NOMO-1 (cell line): Measurements from ENCODE around the gene TCIRG1.

ENCODE experiments used
- DNase-seq, 2 experiments: peaks; one replicate each; lab custom pipeline; 2025; ENCODE audit not compliant: unreplicated experiment in 2 of 2; lab: John Stamatoyannopoulos, UW

Gene TCIRG1

GRCh38 chr11:68036141-68036716, 2.6 kb upstream of the TCIRG1 start:
- DNase-seq: peak in 1 of 2 experiments; percentile 25

DNA sequence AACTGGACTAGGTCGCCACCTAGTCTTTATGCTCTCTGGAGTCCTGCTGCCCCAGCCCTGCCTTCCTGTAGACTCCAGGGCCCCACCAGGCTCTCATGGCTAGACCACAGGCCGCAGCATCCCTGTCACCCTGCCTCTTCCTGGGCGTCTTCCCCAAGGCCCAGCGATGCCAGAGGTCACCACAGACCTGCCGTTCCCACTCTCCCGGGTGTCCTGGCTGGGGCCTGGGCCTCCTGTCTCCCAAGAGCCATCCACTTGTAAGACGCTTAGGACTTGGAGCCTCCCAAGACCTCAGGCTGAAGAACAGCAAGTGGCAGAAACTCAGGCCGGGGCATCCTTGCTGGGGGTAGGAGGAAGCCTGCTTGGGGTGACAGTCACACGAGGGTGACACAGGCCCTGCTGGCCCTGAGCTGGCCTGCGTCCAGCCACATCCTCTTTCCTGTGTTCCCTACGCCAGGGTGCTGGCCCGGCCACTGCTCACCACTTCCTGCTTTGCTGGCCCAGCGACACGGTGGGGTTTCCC, 2.0 kb upstream of the TCIRG1 start:
- peak; percentile 43 to 52 for DNase-seq

GRCh38 chr11:68037411-68038225, 1.2 kb upstream of the TCIRG1 start:
- DNase-seq: no peak

- DNase-seq: no peak
These were observed 553 bp upstream of the TCIRG1 start for GRCh38 chr11:68038226-68038717.

GRCh38 chr11:68039526-68040086, 781 bp downstream of the TCIRG1 start:
- no peak for DNase-seq

DNA sequence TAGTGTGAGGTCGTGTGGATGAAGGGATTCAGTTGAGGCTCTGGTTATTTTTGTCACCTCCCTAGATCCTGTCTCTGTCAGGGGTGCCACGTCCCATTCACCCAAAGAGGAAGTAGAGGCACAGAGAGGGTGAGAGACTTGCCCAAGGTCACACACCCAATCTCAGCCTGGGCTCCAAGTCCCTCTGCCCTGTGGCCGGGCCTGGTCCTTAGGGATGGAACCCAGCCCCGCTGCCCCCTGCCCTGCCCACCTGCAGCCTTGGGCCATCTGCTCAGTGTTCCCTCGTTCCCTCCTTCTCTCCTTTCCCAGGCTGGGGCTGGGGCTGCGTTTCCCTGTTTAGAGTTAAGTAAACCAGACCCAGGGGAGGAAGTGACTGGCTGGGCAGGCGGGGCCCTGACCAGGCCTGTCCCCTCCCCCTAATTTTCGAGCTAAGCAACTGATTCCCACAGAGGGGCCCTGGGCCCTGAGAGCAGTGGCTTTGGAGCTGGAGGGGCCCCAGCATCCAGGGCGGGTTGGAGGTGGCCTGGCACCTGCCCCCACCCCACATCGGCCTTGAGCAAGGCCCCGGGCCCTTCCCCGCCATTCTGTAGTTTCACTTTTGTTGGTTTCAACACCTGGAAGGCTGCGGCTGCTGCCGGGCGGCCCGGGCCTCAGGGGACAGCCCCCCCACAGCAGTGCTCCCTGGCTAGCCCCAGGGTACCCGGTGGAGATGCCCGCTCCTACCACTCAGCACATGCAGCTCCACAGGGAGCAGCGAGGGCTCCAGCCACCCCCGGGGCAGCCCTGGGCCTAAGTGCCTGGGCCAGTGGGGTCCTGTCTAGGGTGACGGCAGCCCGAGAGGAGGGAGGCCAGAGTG, 1.5 kb downstream of the TCIRG1 start:
- DNase-seq: peak; percentile 82 to 86

GRCh38 chr11:68040957-68041591, 2.2 kb downstream of the TCIRG1 start:
- DNase-seq: no peak

DNA sequence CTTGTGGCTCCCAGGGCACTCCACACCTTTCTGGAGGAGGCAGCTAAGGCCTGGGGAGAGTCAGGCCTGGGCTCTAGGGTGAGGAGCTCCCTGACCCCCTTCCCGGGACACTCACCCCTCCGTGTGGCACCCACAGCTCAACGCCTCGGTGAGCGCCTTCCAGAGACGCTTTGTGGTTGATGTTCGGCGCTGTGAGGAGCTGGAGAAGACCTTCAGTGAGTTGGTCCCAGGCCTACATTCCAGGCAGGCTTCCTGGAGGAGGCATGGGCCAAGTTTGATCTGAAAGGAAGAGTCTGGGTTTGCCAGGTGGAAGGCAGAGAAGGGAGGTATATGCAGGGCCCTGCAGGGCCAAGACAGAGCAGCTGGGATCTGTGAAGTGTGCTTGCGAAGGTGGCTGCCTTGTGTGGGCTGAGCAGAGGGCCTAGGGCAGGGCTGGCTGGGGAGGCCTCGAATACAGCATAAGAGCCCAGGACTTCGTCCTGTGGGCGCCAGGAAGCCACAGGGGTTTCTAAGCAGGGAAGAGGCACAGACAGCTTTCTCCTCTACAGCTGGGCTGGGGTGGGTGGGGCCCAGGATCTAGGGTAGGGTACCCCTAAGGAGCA, 2.9 kb downstream of the TCIRG1 start:
- DNase-seq: no peak

DNA sequence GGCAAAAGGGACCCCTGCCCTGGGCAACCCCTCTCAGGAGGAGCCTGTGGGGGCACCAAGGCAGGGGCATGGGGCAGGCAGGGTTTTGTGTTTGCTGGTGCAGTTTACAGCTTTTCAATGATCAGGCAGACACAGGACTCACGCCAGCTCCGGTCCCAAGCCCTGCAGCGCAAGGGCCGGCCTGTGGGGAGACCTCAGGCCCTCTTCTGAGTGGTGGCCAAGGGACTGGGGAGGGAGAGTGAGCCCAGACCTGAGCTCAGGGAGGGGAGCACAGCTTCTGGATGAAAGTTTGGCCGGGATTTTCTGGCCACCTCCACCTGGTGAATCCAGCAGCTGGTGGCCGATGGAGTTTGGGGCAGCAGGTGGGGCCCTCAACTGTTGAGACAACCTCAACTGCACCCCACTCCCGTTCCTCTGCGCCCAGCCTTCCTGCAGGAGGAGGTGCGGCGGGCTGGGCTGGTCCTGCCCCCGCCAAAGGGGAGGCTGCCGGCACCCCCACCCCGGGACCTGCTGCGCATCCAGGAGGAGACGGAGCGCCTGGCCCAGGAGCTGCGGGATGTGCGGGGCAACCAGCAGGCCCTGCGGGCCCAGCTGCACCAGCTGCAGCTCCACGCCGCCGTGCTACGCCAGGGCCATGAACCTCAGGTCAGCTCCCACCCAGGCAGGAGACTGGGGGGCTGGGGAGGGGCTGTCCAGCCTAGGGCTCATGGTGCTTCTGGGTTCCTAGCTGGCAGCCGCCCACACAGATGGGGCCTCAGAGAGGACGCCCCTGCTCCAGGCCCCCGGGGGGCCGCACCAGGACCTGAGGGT, 3.6 kb downstream of the TCIRG1 start:
- DNase-seq: no peak

GRCh38 chr11:68043029-68043348, 4.2 kb downstream of the TCIRG1 start:
- DNase-seq: no peak

DNA sequence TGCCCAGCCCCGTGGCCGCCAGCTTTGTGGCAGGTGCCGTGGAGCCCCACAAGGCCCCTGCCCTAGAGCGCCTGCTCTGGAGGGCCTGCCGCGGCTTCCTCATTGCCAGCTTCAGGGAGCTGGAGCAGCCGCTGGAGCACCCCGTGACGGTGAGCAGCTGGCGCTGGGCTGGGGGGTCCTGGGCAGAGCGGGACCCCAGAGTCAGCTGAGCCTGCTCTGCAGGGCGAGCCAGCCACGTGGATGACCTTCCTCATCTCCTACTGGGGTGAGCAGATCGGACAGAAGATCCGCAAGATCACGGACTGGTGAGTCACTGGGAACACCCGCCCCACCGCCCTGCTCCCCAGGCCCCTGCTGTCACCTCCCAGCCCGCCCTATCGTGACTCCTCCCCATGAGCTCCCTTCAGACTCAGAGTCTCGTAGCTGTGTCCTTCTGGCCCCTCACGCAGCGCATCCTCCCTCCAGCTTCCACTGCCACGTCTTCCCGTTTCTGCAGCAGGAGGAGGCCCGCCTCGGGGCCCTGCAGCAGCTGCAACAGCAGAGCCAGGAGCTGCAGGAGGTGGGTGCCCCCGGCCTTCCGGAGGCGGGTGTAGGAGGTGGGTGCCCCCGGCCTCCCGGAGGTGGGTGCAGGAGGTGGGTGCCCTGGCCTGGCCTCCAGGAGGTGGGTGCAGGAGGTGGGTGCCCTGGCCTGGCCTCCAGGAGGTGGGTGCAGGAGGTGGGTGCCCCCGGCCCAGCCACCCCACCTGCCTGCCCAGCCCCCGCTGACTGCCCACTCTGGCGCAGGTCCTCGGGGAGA, 4.7 kb downstream of the TCIRG1 start:
- no peak for DNase-seq

DNA sequence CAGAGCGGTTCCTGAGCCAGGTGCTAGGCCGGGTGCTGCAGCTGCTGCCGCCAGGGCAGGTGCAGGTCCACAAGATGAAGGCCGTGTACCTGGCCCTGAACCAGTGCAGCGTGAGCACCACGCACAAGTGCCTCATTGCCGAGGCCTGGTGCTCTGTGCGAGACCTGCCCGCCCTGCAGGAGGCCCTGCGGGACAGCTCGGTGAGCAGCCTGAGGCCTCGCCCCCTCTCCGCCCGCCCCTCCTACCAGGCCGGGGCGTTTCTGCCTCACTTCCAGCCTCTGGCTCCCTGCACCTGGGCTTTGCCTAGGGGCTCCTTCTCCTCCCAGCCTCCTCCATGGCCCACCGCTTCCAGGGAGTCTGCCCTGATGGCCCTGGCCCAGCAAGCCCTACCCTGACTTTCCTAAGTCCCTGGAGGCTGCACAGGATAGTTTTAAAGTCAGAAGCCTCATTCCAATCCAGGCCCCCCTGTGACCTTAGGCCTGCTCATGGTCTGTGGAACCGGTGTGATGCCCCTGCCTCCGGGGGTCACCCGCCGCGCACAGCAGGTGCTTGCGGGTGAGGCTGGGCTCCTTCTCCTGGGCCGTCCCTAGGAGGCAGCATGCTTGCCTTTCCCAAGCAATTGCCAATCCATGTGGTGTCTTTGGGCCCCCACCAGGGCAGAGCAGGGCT, 5.5 kb downstream of the TCIRG1 start:
- DNase-seq: no peak

GRCh38 chr11:68044898-68045351, 6.1 kb downstream of the TCIRG1 start:
- no peak for DNase-seq

GRCh38 chr11:68047437-68048290, 8.8 kb downstream of the TCIRG1 start:
- no peak for DNase-seq

- no peak for DNase-seq
These were observed 10.1 kb downstream of the TCIRG1 start for GRCh38 chr11:68048681-68049508.
